Stimulated activated naive CD4-positive, alpha-beta T cell (primary cell): ENCODE results near the gene RPRD1B.

Source experiments
- DNase-seq, 6 experiments: peaks; one replicate each; lab custom pipeline; 2025; lab: John Stamatoyannopoulos, UW

The RPRD1B gene

DNA sequence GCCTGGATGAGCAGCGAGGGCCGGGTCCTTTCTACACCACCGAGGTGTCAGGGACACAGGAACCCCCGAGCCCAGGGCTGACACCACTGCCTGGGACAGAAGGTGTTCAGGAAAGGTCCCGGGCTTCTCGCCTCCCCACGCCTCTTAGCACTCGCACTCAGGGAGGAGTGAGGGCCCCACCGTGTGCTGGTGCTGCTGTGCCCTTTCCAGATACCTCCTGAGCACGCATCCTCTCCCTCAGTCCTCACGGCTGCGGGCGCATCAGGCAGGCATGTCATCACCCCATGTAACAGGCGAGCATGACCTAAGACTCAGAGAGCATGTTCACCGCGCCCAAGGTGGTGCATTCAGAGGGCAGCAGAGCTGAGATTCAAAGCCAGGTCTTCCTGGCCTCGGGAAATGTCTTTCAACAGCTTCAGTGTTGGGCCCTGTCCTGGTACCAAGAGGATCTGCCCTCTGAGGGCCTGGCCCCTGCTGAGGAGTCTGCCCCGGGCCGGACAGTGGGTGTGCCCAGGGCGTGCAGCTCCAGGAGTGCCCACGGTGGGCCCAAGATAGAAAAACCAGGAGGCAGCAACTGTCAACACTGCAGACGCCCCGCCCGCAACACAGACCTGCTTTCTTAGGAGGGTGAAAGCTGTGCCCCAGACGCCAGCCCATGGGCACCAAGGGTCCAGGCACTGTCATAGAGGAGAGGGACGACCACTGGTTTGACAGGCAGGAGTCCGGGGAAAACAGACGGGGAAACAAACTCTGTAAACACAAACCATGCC is 102.3 kb downstream of the RPRD1B start:
- no peak for DNase-seq

DNA sequence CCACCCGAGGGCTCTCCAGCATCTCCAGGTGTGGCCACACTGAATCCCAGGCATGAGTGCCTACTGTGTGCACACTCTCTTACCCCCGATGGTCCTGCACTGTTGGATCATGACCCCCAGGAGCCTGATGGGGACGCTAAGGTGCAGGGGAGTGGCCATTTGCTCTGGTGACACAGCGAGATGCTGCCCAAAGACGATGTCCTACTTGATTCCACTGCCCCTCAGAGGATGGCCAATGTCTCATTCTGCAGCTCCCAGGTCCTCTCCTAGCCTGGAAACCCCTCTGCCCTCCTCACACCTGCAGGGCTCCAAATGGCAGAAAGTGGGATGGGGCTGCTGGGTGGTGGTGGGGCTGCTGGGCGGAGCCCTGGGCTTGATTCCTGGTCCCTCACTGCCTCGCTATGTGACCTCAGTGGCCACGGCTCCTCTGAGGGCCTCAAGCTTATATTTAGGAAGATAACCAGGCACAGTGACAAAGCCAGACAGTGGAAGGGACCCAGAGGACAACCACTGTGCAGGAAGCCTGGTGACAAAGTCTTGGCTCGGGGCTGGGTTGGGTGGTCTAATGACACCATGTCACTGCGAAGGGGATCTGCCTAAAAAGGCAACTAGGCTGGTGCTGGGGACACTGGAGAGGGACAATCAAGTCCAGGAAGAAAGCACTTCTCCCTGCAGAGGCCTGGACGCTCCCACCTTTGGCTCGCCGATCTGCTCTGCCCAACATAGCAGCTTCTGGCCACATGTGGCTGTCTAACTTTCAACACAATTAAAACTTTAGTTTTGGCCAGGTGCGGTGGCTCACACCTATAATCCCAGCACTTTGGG is 103.1 kb downstream of the RPRD1B start:
- DNase-seq, result no peak

DNA sequence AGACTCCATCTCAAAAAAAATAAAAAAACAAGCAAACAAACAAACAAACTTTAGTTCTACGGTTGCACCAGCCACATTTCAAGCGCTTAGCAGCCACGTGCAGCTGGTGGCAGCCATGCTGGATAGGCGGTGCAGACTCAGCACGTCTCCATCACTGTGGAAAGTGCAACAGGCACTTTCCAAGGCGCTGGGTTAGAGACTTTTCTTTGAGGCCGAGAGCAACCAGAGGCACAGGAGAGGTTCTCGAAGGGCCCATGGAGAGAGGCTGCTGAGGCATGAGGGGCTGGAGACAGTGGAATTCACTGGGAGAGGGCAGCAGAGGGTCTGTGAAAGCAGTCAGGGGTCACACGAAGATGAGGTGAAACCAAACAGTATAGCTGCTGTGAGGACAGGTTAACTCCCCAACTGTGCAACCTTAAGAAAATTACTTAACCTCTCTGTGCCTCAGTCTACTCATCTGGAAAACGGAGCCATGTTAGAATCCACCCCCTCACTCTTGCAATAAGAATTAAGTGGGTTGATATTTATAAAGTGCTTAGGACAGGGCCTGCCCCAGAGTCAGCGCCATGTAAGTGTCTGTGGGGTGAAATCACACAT is 104.0 kb downstream of the RPRD1B start:
- no peak for DNase-seq

DNA sequence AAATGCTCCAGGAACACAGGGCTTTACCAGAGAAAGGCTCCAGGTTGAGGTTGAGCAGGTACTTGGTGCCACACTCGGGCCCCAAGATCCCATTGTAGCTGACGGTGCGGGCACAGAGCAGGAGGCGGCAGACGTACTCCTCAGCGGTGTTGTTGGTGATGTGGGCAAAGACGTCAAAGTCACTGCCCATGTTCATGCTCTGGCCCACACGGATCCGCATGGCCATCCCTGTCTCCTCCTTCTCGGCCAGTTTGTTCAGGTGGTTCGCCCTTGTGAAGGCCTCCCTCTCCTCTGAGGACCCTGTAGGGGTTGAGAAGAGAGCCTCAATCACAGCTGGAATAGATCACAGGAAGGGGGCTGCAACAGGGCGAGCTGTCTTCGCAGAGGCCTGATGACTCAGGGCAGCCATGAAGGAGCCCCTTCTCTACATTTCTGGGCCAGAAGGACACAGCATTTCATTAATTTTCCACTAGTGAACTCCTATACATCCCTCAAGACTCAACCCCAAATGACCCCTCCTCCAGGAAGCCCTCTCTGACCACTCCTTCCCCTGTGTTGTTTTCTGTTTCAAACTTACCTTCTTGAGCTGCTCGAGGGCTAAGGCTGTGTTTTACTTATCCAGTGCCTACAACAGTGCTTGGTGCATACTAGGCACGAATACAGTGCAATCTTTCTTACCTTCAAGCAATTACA is 104.7 kb downstream of the RPRD1B start:
- no peak for DNase-seq

DNA sequence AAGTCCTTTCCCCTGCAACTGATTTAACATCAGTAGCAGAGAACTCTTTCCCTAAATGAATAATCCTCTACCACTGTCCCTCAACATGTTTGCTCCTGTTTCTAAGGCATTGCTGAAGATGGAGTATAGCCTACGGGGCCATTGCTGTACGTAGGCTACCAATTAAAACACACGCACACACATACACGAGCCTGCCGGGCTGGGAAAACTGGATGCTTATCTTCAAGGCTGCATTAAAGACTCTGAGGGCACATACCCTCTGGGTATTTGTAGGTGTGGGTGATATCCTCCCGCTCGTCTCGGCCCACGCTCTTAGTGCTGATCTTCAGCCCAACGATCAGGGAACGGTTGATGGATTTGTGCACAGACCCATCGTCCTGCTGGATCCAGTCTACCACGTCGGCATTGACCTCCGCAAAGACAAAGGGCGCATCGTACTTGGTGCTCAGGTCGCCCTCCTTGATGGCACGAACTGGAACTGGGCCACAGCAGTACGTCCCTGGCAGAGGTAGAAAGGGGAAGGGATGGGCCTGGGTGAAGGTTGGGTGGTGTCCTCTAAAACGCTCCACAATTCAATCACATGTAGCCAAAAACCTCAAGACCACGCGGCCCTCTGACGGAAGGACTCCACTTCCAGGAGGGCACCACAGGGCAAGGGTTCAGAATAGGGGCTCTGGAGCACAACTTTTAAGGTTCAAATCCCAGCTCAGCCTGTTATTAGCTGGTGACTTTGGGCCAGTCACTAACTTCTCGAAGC is 105.8 kb downstream of the RPRD1B start:
- DNase-seq, result no peak

DNA sequence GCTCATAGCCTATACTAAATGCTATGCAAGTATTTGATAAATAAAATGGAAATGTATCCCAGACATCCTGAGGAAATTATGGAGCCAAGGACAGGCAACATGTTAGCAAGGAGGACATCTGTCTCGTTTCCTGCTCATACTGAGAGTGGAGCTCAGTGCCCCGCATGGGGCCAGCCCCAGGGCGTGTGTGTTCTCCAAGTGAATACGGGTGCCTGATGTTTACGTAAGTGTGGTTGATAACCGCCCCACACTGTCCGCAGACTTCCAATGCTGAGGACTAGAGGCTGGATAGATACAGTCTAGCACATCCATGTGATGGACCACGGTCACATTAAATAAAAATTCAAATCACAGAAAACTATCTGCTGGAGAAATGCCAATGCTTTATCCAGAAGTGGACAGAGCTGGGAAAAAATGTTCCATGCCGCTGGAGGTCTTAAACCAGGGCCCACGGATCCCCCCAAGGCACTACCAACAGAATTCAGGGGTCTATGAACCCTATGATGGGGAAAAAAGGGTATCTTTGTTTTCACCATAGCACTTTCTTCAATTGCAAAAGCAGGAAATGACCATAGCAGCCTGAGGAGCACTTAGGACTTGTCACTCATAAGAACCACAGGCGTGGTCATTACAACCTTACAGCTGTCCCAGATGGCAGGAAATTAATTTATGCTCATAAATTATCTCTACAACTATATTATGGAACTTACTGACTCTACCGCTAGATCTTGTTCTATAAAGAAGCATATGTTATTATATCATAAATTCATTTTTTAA is 106.6 kb downstream of the RPRD1B start:
- no peak for DNase-seq

DNA sequence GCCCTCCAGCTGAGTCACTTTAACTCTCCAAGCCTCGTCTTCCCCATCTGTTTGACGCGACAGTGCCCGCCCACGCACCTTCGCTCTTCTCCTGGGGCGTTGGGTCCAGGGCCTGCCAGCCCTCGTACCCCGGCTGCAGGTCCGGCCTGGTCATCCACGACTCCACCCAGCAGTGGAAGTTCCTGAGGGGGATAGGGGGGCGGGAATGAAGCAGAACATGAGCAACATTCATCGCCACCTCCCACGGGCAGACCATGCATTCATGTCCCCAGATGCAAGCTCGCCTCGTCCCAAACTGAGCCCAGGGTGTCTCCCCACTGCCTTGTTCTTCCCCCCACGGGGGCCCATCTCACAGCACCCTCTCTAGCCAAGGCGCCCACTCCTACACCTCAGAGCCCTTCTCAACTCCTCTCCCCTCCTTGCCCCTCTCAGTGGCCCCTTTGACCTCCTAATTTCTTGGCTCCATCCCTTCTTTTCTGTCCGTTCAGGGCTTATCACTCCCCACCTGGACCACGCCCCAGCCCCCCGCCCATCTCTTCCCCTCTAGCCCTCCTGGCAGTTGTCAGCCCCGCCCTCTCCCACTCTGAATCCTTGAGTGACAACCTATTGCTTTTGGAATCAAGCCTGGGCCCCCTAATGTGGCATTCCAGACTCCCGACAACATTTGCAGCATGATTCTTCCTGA is 107.8 kb downstream of the RPRD1B start:
- no peak for DNase-seq
